ENCODE data around the gene ATP10A.

Gene ATP10A

DNA sequence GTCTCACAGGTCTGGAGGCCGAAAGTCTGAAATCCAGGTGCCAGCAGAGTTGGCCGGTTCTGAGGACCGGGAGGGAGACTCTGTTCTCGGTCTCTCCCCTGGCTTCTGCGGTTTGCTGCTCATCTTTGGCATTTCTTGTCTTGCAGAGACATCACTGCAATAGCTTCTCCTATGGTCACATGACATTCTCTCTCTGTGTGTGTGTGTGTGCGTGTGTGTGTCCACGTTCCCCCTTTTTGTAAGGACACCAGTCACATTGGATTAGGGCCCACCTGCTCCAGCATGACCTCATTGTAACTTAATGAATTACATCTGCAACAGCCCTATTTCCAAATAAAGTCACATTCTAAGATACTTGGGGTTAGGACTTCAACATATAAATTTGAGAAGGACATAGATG, 12.4 kb upstream of the ATP10A start:
- ATAC-seq: no peak
- TF ChIP-seq, protein P1, sequence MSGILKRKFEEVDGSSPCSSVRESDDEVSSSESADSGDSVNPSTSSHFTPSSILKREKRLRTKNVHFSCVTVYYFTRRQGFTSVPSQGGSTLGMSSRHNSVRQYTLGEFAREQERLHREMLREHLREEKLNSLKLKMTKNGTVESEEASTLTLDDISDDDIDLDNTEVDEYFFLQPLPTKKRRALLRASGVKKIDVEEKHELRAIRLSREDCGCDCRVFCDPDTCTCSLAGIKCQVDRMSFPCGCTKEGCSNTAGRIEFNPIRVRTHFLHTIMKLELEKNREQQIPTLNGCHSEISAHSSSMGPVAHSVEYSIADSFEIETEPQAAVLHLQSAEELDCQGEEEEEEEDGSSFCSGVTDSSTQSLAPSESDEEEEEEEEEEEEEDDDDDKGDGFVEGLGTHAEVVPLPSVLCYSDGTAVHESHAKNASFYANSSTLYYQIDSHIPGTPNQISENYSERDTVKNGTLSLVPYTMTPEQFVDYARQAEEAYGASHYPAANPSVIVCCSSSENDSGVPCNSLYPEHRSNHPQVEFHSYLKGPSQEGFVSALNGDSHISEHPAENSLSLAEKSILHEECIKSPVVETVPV (CRISPR knock-in tag; IDR thresholded peaks at IDR 0.05): no peak
- TF ChIP-seq TCF4 (CRISPR knock-in tag; IDR thresholded peaks at IDR 0.05; ENCODE audit: borderline replicate concordance) (no peak), SNAI2 (CRISPR knock-in tag; IDR thresholded peaks at IDR 0.05) (no peak), ZNF565 (CRISPR knock-in tag; conservative IDR thresholded peaks at IDR 0.05; ENCODE audit: low read depth) (no peak), TOX (CRISPR knock-in tag; IDR thresholded peaks at IDR 0.05; ENCODE audit: borderline replicate concordance) (no peak), ARNTL (CRISPR knock-in tag; IDR thresholded peaks at IDR 0.05; ENCODE audit: borderline replicate concordance, low read depth) (no peak), CSDC2 (CRISPR knock-in tag; IDR thresholded peaks at IDR 0.05) (no peak), ZFP3 (CRISPR knock-in tag; IDR thresholded peaks at IDR 0.05) (no peak), BACH2 (CRISPR knock-in tag; IDR thresholded peaks at IDR 0.05; ENCODE audit: borderline replicate concordance) (no peak), ZNF8 (CRISPR knock-in tag; IDR thresholded peaks at IDR 0.05) (no peak), ZNF70 (CRISPR knock-in tag; IDR thresholded peaks at IDR 0.05) (no peak)
- TF ChIP-seq, protein P2, sequence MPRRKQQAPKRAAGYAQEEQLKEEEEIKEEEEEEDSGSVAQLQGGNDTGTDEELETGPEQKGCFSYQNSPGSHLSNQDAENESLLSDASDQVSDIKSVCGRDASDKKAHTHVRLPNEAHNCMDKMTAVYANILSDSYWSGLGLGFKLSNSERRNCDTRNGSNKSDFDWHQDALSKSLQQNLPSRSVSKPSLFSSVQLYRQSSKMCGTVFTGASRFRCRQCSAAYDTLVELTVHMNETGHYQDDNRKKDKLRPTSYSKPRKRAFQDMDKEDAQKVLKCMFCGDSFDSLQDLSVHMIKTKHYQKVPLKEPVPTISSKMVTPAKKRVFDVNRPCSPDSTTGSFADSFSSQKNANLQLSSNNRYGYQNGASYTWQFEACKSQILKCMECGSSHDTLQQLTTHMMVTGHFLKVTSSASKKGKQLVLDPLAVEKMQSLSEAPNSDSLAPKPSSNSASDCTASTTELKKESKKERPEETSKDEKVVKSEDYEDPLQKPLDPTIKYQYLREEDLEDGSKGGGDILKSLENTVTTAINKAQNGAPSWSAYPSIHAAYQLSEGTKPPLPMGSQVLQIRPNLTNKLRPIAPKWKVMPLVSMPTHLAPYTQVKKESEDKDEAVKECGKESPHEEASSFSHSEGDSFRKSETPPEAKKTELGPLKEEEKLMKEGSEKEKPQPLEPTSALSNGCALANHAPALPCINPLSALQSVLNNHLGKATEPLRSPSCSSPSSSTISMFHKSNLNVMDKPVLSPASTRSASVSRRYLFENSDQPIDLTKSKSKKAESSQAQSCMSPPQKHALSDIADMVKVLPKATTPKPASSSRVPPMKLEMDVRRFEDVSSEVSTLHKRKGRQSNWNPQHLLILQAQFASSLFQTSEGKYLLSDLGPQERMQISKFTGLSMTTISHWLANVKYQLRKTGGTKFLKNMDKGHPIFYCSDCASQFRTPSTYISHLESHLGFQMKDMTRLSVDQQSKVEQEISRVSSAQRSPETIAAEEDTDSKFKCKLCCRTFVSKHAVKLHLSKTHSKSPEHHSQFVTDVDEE (CRISPR knock-in tag; IDR thresholded peaks at IDR 0.05): no peak
- TF ChIP-seq, protein P3, sequence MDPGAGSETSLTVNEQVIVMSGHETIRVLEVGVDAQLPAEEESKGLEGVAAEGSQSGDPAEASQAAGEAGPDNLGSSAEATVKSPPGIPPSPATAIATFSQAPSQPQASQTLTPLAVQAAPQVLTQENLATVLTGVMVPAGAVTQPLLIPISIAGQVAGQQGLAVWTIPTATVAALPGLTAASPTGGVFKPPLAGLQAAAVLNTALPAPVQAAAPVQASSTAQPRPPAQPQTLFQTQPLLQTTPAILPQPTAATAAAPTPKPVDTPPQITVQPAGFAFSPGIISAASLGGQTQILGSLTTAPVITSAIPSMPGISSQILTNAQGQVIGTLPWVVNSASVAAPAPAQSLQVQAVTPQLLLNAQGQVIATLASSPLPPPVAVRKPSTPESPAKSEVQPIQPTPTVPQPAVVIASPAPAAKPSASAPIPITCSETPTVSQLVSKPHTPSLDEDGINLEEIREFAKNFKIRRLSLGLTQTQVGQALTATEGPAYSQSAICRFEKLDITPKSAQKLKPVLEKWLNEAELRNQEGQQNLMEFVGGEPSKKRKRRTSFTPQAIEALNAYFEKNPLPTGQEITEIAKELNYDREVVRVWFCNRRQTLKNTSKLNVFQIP (CRISPR knock-in tag; IDR thresholded peaks at IDR 0.05; ENCODE audit: borderline replicate concordance, low read depth): no peak

DNA sequence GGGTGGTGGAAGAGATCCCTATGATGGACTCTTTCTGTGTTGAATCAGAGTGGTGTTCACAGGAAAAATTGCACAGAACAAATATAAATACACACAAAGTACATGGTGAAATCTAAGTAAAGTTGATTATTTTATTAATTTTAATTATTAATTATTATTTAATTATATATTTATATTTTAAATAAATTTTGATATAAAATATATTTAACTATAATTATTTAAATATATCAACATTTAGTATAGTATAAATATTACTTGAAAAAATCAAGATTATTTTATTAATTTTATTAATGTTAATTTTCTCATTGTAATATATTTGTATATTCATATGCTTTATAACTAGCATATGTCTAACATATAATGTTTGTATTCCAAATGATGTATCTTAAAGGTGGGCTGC, 11.3 kb upstream of the ATP10A start:
- ATAC-seq: no peak
- TF ChIP-seq, protein P1 (CRISPR knock-in tag; IDR thresholded peaks at IDR 0.05): no peak
- TF ChIP-seq ZNF565 (CRISPR knock-in tag; conservative IDR thresholded peaks at IDR 0.05; ENCODE audit: low read depth) (no peak), SNAI2 (CRISPR knock-in tag; IDR thresholded peaks at IDR 0.05) (no peak), ZNF70 (CRISPR knock-in tag; IDR thresholded peaks at IDR 0.05) (no peak), ESRRG (CRISPR knock-in tag; IDR thresholded peaks at IDR 0.05) (no peak), ARNTL (CRISPR knock-in tag; IDR thresholded peaks at IDR 0.05; ENCODE audit: borderline replicate concordance, low read depth) (no peak), ZFP30 (CRISPR knock-in tag; IDR thresholded peaks at IDR 0.05) (no peak), TOX (CRISPR knock-in tag; IDR thresholded peaks at IDR 0.05; ENCODE audit: borderline replicate concordance) (no peak), ZFP3 (CRISPR knock-in tag; IDR thresholded peaks at IDR 0.05) (no peak), CSDC2 (CRISPR knock-in tag; IDR thresholded peaks at IDR 0.05) (no peak)

DNA sequence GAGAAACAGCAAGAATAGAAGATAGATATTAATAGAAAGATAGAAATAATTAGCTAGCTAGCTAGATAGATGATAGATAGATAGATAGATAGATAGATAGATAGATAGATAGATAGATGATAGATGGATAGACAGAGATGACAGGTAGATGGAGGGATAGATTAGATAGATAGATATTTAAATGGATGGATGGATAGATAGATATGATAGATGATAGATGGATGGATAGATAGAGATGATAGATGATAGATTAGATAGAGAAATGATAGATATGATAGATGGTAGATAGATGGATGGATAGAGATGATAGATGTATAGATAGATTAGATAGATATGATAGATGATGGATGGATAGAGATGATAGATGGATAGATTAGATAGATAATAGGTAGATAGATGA, 8.3 kb upstream of the ATP10A start:
- ATAC-seq: no peak
- TF ChIP-seq, protein P3 (CRISPR knock-in tag; IDR thresholded peaks at IDR 0.05; ENCODE audit: borderline replicate concordance, low read depth): no peak
- TF ChIP-seq, protein P2 (CRISPR knock-in tag; IDR thresholded peaks at IDR 0.05): no peak
- no peak for TF ChIP-seq TCF4 (CRISPR knock-in tag; IDR thresholded peaks at IDR 0.05; ENCODE audit: borderline replicate concordance)
- TF ChIP-seq, protein P4, sequence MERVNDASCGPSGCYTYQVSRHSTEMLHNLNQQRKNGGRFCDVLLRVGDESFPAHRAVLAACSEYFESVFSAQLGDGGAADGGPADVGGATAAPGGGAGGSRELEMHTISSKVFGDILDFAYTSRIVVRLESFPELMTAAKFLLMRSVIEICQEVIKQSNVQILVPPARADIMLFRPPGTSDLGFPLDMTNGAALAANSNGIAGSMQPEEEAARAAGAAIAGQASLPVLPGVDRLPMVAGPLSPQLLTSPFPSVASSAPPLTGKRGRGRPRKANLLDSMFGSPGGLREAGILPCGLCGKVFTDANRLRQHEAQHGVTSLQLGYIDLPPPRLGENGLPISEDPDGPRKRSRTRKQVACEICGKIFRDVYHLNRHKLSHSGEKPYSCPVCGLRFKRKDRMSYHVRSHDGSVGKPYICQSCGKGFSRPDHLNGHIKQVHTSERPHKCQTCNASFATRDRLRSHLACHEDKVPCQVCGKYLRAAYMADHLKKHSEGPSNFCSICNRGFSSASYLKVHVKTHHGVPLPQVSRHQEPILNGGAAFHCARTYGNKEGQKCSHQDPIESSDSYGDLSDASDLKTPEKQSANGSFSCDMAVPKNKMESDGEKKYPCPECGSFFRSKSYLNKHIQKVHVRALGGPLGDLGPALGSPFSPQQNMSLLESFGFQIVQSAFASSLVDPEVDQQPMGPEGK (CRISPR knock-in tag; IDR thresholded peaks at IDR 0.05; ENCODE audit: borderline replicate concordance): no peak
- TF ChIP-seq RARB (CRISPR knock-in tag; IDR thresholded peaks at IDR 0.05): no peak
- TF ChIP-seq, protein P1 (CRISPR knock-in tag; IDR thresholded peaks at IDR 0.05): no peak
- TF ChIP-seq, protein P5, sequence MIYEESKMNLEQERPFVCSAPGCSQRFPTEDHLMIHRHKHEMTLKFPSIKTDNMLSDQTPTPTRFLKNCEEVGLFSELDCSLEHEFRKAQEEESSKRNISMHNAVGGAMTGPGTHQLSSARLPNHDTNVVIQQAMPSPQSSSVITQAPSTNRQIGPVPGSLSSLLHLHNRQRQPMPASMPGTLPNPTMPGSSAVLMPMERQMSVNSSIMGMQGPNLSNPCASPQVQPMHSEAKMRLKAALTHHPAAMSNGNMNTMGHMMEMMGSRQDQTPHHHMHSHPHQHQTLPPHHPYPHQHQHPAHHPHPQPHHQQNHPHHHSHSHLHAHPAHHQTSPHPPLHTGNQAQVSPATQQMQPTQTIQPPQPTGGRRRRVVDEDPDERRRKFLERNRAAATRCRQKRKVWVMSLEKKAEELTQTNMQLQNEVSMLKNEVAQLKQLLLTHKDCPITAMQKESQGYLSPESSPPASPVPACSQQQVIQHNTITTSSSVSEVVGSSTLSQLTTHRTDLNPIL (CRISPR knock-in tag; IDR thresholded peaks at IDR 0.05; ENCODE audit: low read depth): no peak
- TF ChIP-seq ISL1 (CRISPR knock-in tag; IDR thresholded peaks at IDR 0.05): no peak
- no peak for TF ChIP-seq ARNTL (CRISPR knock-in tag; IDR thresholded peaks at IDR 0.05; ENCODE audit: borderline replicate concordance, low read depth)
